Spinal cord (tissue), 10 donors: ENCODE results near the gene PTGIS. TPM values are rescaled to one million over a fixed set of nuclear protein-coding genes. Genes with fewer than 3 reads are reported as not detected.

Experiments
- DNase-seq, 6 donors: peaks; one replicate each; pipeline versions ENCODE4 v3.0.0 to v3.0.0-alpha.2; 2013 to 2015; ENCODE audit warnings: low spot score in 6 of 6, low read depth in 4 of 6
- H3K27ac ChIP-seq: one replicate; pipeline ENCODE4 v1.5.1; 2013; ENCODE audit warnings: low read depth, low read length, control low read depth
- H3K27me3 ChIP-seq: one replicate; pipeline ENCODE4 v1.6.1; 2013; ENCODE audit warnings: low read length; ENCODE audit not compliant: control insufficient read depth, insufficient read depth
- H3K36me3 ChIP-seq: one replicate; pipeline ENCODE4 v1.6.1; 2013; ENCODE audit warnings: low read length; ENCODE audit not compliant: control insufficient read depth, insufficient read depth
- H3K4me1 ChIP-seq: one replicate; pipeline ENCODE4 v1.6.1; 2013; ENCODE audit warnings: low read length; ENCODE audit not compliant: control insufficient read depth, insufficient read depth
- H3K4me3 ChIP-seq: one replicate; pipeline ENCODE4 v1.5.1; 2013; ENCODE audit warnings: low read depth, low read length, control low read depth
- H3K9me3 ChIP-seq: one replicate; pipeline ENCODE4 v1.6.1; 2013; ENCODE audit warnings: low read length; ENCODE audit not compliant: control insufficient read depth, insufficient read depth
- WGBS: methylation state at CpG from one replicate; pipeline ENCODE4 v1.1.5; 2013; ENCODE audit warnings: missing lambda C conversion rate; ENCODE audit not compliant: insufficient coverage; 5-methylcytosine and 5-hydroxymethylcytosine counted together
- polyA plus RNA-seq, 2 donors: library from polyadenylated mRNA; unstranded; fragments of 120-200 nt; gene quantifications; one replicate each; pipeline ENCODE4 v1.2.1, GENCODE V29; 2013; ENCODE audit not compliant: insufficient read length in 2 of 2
- total RNA-seq, 2 donors: library from RNA; depleted of rRNA in 1 of 2; stranded (reverse); fragments of 120-200 nt in 1 of 2; fragments of >200 nt in 1 of 2; gene quantifications; one replicate each; pipeline versions ENCODE4 v1.2.3 to v1.2.4, GENCODE V29; 2013 to 2014
- donor health status: healthy.

Gene PTGIS
- total and polyA plus RNA-seq, 4 donors, result 13.8 to 27.5 (median 17.1) TPM

- Histone ChIP-seq H3K36me3 (no peaks in the 10 kb centered on the region), H3K27ac (peak overlapping the region; percentile 75), H3K9me3 (peaks cover 4% of the 10 kb centered on the region), H3K4me3 (no peak overlapping the region), H3K4me1 (peaks cover 19% of the 10 kb centered on the region), H3K27me3 (no peaks in the 10 kb centered on the region)
- WGBS, result 58% methylated on average over 12 of the region's 15 CpGs
- peak in 2 of 6 donors; percentile 70 to 71 for DNase-seq
Observed at GRCh38 chr20:49579874-49580812, 12.2 kb upstream of the PTGIS start.

GRCh38 chr20:49579195-49579594 lies 11.3 kb upstream of the PTGIS start:
- 96% methylated on average over 3 of the region's 4 CpGs for WGBS
- Histone ChIP-seq H3K4me3 (no peak overlapping the region), H3K36me3 (no peaks in the 10 kb centered on the region), H3K27me3 (no peaks in the 10 kb centered on the region), H3K9me3 (peaks cover 4% of the 10 kb centered on the region), H3K4me1 (peaks cover 18% of the 10 kb centered on the region), H3K27ac (no peak overlapping the region)
- no peak for DNase-seq

GRCh38 chr20:49578436-49578835 lies 10.5 kb upstream of the PTGIS start:
- H3K9me3 ChIP-seq, result peaks cover 4% of the 10 kb centered on the region

GRCh38 chr20:49575551-49576060 lies 7.7 kb upstream of the PTGIS start:
- Histone ChIP-seq H3K9me3 (no peaks in the 10 kb centered on the region), H3K36me3 (no peaks in the 10 kb centered on the region), H3K4me1 (peaks cover 13% of the 10 kb centered on the region), H3K27ac (no peak overlapping the region), H3K27me3 (no peaks in the 10 kb centered on the region), H3K4me3 (no peak overlapping the region)
- 50% methylated on average over 3 of the region's 5 CpGs for WGBS
- no peak for DNase-seq

More at GRCh38 chr20:49578436-49578835, 10.5 kb upstream of the PTGIS start:
- H3K4me1 ChIP-seq, result peaks cover 10% of the 10 kb centered on the region
- no peak for DNase-seq
- no peak overlapping the region for H3K27ac ChIP-seq
- 80% methylated on average over 3 of the region's 4 CpGs for WGBS
- H3K36me3 ChIP-seq, result no peaks in the 10 kb centered on the region
- H3K27me3 ChIP-seq, result no peaks in the 10 kb centered on the region
- H3K4me3 ChIP-seq, result no peak overlapping the region

- Histone ChIP-seq H3K36me3 (no peaks in the 10 kb centered on the region), H3K27ac (no peak overlapping the region), H3K4me1 (peaks cover 6% of the 10 kb centered on the region)
Observed at GRCh38 chr20:49573900-49574416, 6.0 kb upstream of the PTGIS start.

GRCh38 chr20:49572857-49573256 lies 4.9 kb upstream of the PTGIS start:
- peaks cover 12% of the 10 kb centered on the region for H3K4me1 ChIP-seq
- no peaks in the 10 kb centered on the region for H3K9me3 ChIP-seq
- H3K27ac ChIP-seq, result no peak overlapping the region
- no peaks in the 10 kb centered on the region for H3K36me3 ChIP-seq
- peaks cover 2% of the 10 kb centered on the region for H3K27me3 ChIP-seq
- peak in 1 of 6 donors; percentile 23 for DNase-seq
- WGBS, result 48% methylated on average over 4 of the region's 6 CpGs
- H3K4me3 ChIP-seq, result no peak overlapping the region

More at GRCh38 chr20:49573900-49574416, 6.0 kb upstream of the PTGIS start:
- 96% methylated on average over 8 of the region's 8 CpGs for WGBS
- Histone ChIP-seq H3K4me3 (no peak overlapping the region), H3K27me3 (no peaks in the 10 kb centered on the region), H3K9me3 (no peaks in the 10 kb centered on the region)
- DNase-seq, result no peak

GRCh38 chr20:49571553-49571835 lies 3.6 kb upstream of the PTGIS start:
- Histone ChIP-seq H3K9me3 (no peaks in the 10 kb centered on the region), H3K27me3 (peaks cover 4% of the 10 kb centered on the region), H3K4me1 (peaks cover 22% of the 10 kb centered on the region), H3K27ac (no peak overlapping the region), H3K36me3 (no peaks in the 10 kb centered on the region), H3K4me3 (no peak overlapping the region)
- WGBS, result no CpG with 5 or more reads among the region's 2 CpGs
- no peak for DNase-seq

GRCh38 chr20:49570828-49571552 lies 3.1 kb upstream of the PTGIS start:
- H3K9me3 ChIP-seq, result no peaks in the 10 kb centered on the region
- H3K27ac ChIP-seq, result no peak overlapping the region
- H3K4me1 ChIP-seq, result peaks cover 23% of the 10 kb centered on the region
- H3K27me3 ChIP-seq, result peaks cover 4% of the 10 kb centered on the region
- whole genome bisulfite sequencing, result 51% methylated on average over 2 of the region's 11 CpGs
- H3K4me3 ChIP-seq, result no peak overlapping the region
- no peak for DNase-seq
- no peaks in the 10 kb centered on the region for H3K36me3 ChIP-seq

GRCh38 chr20:49570161-49570827 lies 2.4 kb upstream of the PTGIS start:
- Histone ChIP-seq H3K9me3 (no peaks in the 10 kb centered on the region), H3K27me3 (peaks cover 4% of the 10 kb centered on the region), H3K4me1 (peaks cover 24% of the 10 kb centered on the region), H3K27ac (no peak overlapping the region), H3K4me3 (no peak overlapping the region), H3K36me3 (no peaks in the 10 kb centered on the region)
- 82% methylated on average over 5 of the region's 7 CpGs for WGBS
- no peak for DNase-seq
